OCI-LY3 (cell line): Measurements from ENCODE around the gene ZNF736.
"Not testable (repeated sequence)": the region's sequence is repeated elsewhere in the genome, so short reads cannot be mapped to it uniquely, and the experiment has no call there.

Experiments
- CTCF ChIP-seq: fragments of 200-600, 300-600 bp; sonication (generic); IDR thresholded peaks from 2 replicates; pipeline ENCODE4 v1.5.1; 2014; ENCODE audit warnings: antibody characterized with exemption, low read length, low read depth
- EZH2phosphoT487 ChIP-seq: fragments of 200-600 bp; shearing (Covaris generic); IDR thresholded peaks from 2 replicates; pipeline ENCODE4 v1.6.1; 2018; ENCODE audit warnings: antibody characterized with exemption, mixed run types, low read depth

GRCh38 chr7:64348713-64349210, 35.0 kb downstream of the ZNF736 start:
- TF ChIP-seq CTCF, EZH2phosphoT487: not testable (repeated sequence)
